Posterior cingulate gyrus (tissue), 11 donors: Measurements from ENCODE around the gene YIPF1.

Experiments
- DNase-seq, 10 donors: peaks; one replicate each; pipeline versions ENCODE4 v3.0.0 to v3.0.0-alpha.2; 2020 to 2021; ENCODE audit warnings: mixed read lengths in 3 of 10
- intact Hi-C: fragments of 100-400 bp; cut with DNase I; formaldehyde crosslinking; loops from one replicate; pipeline ENCODE4 v1.15.1; 2023

Gene YIPF1

GRCh38 chr1:53889304-53890298, at the start of gene YIPF1:
Gene YIPF1, minus strand, starts transcription at chr1:53889797. Its CDS starts 860 bp downstream, at chr1:53888937.
- intact Hi-C loops = loop anchor here (1.0 to 2.0 kb wide), 2 partner anchors 51 to 57 kb away; partner anchors contain the start of genes LRRC42 and NDC1
- peak; percentile 86 to 99 (median 93) for DNase-seq

- intact Hi-C loops = no loop called here
- no peak for DNase-seq
Measured at GRCh38 chr1:53938136-53938830, 48.7 kb upstream of the YIPF1 start.

- intact Hi-C loops = no loop called here
- no peak for DNase-seq
Measured at GRCh38 chr1:53936430-53936829, 46.8 kb upstream of the YIPF1 start.

- DNase-seq = no peak
- intact Hi-C loops = no loop called here
Measured at GRCh38 chr1:53934170-53934765, 44.7 kb upstream of the YIPF1 start.

- intact Hi-C loops = no loop called here
- DNase-seq = no peak
Measured at GRCh38 chr1:53931523-53931922, 41.9 kb upstream of the YIPF1 start.

- intact Hi-C loops = no loop called here
- no peak for DNase-seq
Measured at GRCh38 chr1:53930932-53931331, 41.3 kb upstream of the YIPF1 start.

GRCh38 chr1:53929246-53929960, 39.8 kb upstream of the YIPF1 start:
- no peak for DNase-seq
- intact Hi-C loops = no loop called here

- intact Hi-C loops = no loop called here
- DNase-seq = no peak
Measured at GRCh38 chr1:53927376-53927881, 37.8 kb upstream of the YIPF1 start.

GRCh38 chr1:53919675-53920066, 30.1 kb upstream of the YIPF1 start:
- no peak for DNase-seq
- intact Hi-C loops = no loop called here

- intact Hi-C loops = no loop called here
- no peak for DNase-seq
Measured at GRCh38 chr1:53918343-53918742, 28.7 kb upstream of the YIPF1 start.

GRCh38 chr1:53913352-53914033, 23.9 kb upstream of the YIPF1 start:
- peak in 1 of 10 donors; percentile 39 for DNase-seq
- intact Hi-C loops = no loop called here

- intact Hi-C loops = no loop called here
- DNase-seq = no peak
Measured at GRCh38 chr1:53911442-53911841, 21.8 kb upstream of the YIPF1 start.

- intact Hi-C loops = no loop called here
- DNase-seq = no peak
Measured at GRCh38 chr1:53909946-53910345, 20.3 kb upstream of the YIPF1 start.

GRCh38 chr1:53906121-53906520, 16.5 kb upstream of the YIPF1 start:
- no peak for DNase-seq
- intact Hi-C loops = no loop called here

- intact Hi-C loops = no loop called here
- no peak for DNase-seq
Measured at GRCh38 chr1:53905509-53905908, 15.9 kb upstream of the YIPF1 start.

GRCh38 chr1:53902235-53903138, 12.9 kb upstream of the YIPF1 start:
- intact Hi-C loops = no loop called here
- DNase-seq = no peak

GRCh38 chr1:53899708-53900107, 10.1 kb upstream of the YIPF1 start:
- DNase-seq = peak in 1 of 10 donors; percentile 22
- intact Hi-C loops = no loop called here

- intact Hi-C loops = no loop called here
- peak in 2 of 10 donors; percentile 26 to 70 for DNase-seq
Measured at GRCh38 chr1:53899206-53899628, 9.6 kb upstream of the YIPF1 start.
